ENCODE data around the gene ERC1.

DNA sequence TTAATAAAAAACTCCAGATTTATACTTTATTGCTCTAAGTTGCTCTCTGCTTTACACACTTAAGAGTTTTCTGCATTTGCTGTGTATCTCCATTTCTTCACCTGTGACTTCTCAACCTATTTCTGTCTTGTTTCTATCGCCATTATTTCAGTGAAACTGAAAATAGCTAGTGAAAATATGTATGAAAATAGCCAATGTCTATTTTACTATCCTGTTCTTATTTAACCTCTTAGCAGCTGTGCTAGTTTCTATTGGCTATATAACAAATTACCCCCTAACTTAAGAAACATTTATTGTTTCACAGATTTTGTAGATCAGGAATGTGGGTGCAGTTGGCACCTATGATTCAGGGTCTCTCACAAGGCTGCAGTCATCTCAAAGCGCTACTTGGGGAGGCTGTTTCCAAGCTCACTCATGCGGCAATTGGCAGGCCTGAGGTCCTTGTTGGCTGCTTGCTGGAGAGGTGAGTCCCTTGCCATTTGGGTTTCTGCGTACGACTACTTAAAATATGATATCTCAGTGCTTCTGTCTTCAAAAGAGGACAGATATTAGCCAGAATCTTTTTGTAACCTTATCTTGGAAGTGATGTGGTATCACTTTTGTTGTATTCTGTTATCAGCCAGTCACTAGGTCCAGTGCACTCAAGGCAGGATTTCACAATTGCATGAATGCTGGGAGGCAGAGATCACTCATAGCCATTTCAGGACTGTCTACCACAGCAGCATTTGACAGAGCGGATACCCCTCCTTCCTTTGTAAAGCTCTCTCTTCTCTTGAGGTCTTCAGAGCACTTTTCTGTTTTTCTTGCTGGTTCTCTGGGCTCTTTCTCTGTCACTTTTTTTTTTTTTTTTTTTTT, 7.2 kb downstream of the ERC1 start:
- TF ChIP-seq, protein P1, sequence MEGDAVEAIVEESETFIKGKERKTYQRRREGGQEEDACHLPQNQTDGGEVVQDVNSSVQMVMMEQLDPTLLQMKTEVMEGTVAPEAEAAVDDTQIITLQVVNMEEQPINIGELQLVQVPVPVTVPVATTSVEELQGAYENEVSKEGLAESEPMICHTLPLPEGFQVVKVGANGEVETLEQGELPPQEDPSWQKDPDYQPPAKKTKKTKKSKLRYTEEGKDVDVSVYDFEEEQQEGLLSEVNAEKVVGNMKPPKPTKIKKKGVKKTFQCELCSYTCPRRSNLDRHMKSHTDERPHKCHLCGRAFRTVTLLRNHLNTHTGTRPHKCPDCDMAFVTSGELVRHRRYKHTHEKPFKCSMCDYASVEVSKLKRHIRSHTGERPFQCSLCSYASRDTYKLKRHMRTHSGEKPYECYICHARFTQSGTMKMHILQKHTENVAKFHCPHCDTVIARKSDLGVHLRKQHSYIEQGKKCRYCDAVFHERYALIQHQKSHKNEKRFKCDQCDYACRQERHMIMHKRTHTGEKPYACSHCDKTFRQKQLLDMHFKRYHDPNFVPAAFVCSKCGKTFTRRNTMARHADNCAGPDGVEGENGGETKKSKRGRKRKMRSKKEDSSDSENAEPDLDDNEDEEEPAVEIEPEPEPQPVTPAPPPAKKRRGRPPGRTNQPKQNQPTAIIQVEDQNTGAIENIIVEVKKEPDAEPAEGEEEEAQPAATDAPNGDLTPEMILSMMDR (conservative IDR thresholded peaks at IDR 0.05 in 1 of 2, IDR thresholded peaks at IDR 0.05 in 1 of 2; ENCODE audit: low read depth in 1 of 2, low read length in 2 of 2) = no peak
- TF ChIP-seq EZH2 (IDR thresholded peaks at IDR 0.05; ENCODE audit: low read length, missing control alignments) = no peak
